GM21786 (cell line): Measurements from ENCODE around the gene CASP7.
"Not testable (repeated sequence)": the region's sequence is repeated elsewhere in the genome, so short reads cannot be mapped to it uniquely, and the experiment has no call there.

Experiments used
- ATAC-seq: cut with Tn5 transposase; IDR thresholded peaks from one replicate; pipeline ENCODE4 v1.9.1; 2021; ENCODE audit not compliant: unreplicated experiment

Gene CASP7

GRCh38 chr10:113679463-113680189, at the start of gene CASP7:
CASP7 (plus strand) TSS chr10:113679912; CDS start chr10:113697494, 17,582 bp downstream.
- peak; percentile 57 for ATAC-seq

GRCh38 chr10:113630929-113631533, 48.7 kb upstream of the CASP7 start:
- no peak for ATAC-seq

GRCh38 chr10:113631684-113632367, 47.9 kb upstream of the CASP7 start:
- ATAC-seq = no peak

GRCh38 chr10:113639966-113640365, 39.7 kb upstream of the CASP7 start:
- no peak for ATAC-seq

- no peak for ATAC-seq
Observed at GRCh38 chr10:113641702-113642101, 38.0 kb upstream of the CASP7 start.

- no peak for ATAC-seq
Observed at GRCh38 chr10:113643183-113643582, 36.5 kb upstream of the CASP7 start.

GRCh38 chr10:113644185-113645120, 35.3 kb upstream of the CASP7 start:
- ATAC-seq = no peak

- no peak for ATAC-seq
Observed at GRCh38 chr10:113646336-113647201, 33.1 kb upstream of the CASP7 start.

GRCh38 chr10:113647812-113648211, 31.9 kb upstream of the CASP7 start:
- no peak for ATAC-seq

GRCh38 chr10:113648478-113648877, 31.2 kb upstream of the CASP7 start:
- no peak for ATAC-seq

GRCh38 chr10:113650172-113650571, 29.5 kb upstream of the CASP7 start:
- ATAC-seq = no peak

- ATAC-seq = no peak
Observed at GRCh38 chr10:113651021-113651420, 28.7 kb upstream of the CASP7 start.

- no peak for ATAC-seq
Observed at GRCh38 chr10:113651898-113652297, 27.8 kb upstream of the CASP7 start.

GRCh38 chr10:113652456-113652855, 27.3 kb upstream of the CASP7 start:
- ATAC-seq = not testable (repeated sequence)

- ATAC-seq = no peak
Observed at GRCh38 chr10:113656896-113657295, 22.8 kb upstream of the CASP7 start.

- no peak for ATAC-seq
Observed at GRCh38 chr10:113657544-113657943, 22.2 kb upstream of the CASP7 start.

GRCh38 chr10:113661332-113661731, 18.4 kb upstream of the CASP7 start:
- no peak for ATAC-seq

GRCh38 chr10:113663142-113663541, 16.6 kb upstream of the CASP7 start:
- no peak for ATAC-seq

GRCh38 chr10:113663908-113664307, 15.8 kb upstream of the CASP7 start, which contains the start of gene NRAP:
NRAP (minus strand) TSS chr10:113664041; CDS start chr10:113663882, 159 bp downstream.
- ATAC-seq = no peak

- ATAC-seq = no peak
Observed at GRCh38 chr10:113665352-113665751, 14.4 kb upstream of the CASP7 start.
